HG03066 (cell line): Measurements from ENCODE around the gene ATG2B.

Experiments
- ATAC-seq: cut with Tn5 transposase; IDR thresholded peaks from one replicate; pipeline ENCODE4 v1.9.1; 2021; ENCODE audit warnings: low read depth; ENCODE audit not compliant: unreplicated experiment

ATG2B gene

GRCh38 chr14:96274122-96274521 is 89.0 kb downstream of the ATG2B start:
- ATAC-seq: no peak

- ATAC-seq: no peak
Measured at GRCh38 chr14:96273629-96274028, 89.5 kb downstream of the ATG2B start.

- ATAC-seq: no peak
Measured at GRCh38 chr14:96272777-96273473, 90.2 kb downstream of the ATG2B start.

GRCh38 chr14:96271421-96271762 is 91.7 kb downstream of the ATG2B start:
- ATAC-seq: no peak

- ATAC-seq: no peak
Measured at GRCh38 chr14:96270565-96271420, 92.3 kb downstream of the ATG2B start.

GRCh38 chr14:96269359-96269710 is 93.8 kb downstream of the ATG2B start:
- no peak for ATAC-seq

- no peak for ATAC-seq
Measured at GRCh38 chr14:96268431-96269358, 94.4 kb downstream of the ATG2B start.

GRCh38 chr14:96267916-96268315 is 95.2 kb downstream of the ATG2B start:
- ATAC-seq: no peak

- no peak for ATAC-seq
Measured at GRCh38 chr14:96267336-96267735, 95.8 kb downstream of the ATG2B start.

- no peak for ATAC-seq
Measured at GRCh38 chr14:96265383-96266095, 97.6 kb downstream of the ATG2B start.

GRCh38 chr14:96264853-96265252 is 98.3 kb downstream of the ATG2B start:
- ATAC-seq: no peak

GRCh38 chr14:96264200-96264553 is 99.0 kb downstream of the ATG2B start:
- ATAC-seq: no peak

- no peak for ATAC-seq
Measured at GRCh38 chr14:96263347-96264199, 99.6 kb downstream of the ATG2B start.

- ATAC-seq: no peak
Measured at GRCh38 chr14:96261772-96262655, 101.1 kb downstream of the ATG2B start.

- no peak for ATAC-seq
Measured at GRCh38 chr14:96261053-96261452, 102.1 kb downstream of the ATG2B start.

- ATAC-seq: no peak
Measured at GRCh38 chr14:96260341-96260821, 102.8 kb downstream of the ATG2B start.

GRCh38 chr14:96257900-96258299 is 105.2 kb downstream of the ATG2B start:
- ATAC-seq: no peak

- ATAC-seq: no peak
Measured at GRCh38 chr14:96257056-96257455, 106.1 kb downstream of the ATG2B start.
